Activated CD4-positive, alpha-beta T cell treated with anti-CD3 and anti-CD28 coated beads for 24 hours (primary cell): ENCODE measurements around the gene OR52K1.
"Not testable (repeated sequence)": the region's sequence is repeated elsewhere in the genome, so short reads cannot be mapped to it uniquely, and the experiment has no call there.

Experiments used
- DNase-seq, 2 donors: peaks; one replicate each; pipeline ENCODE4 v3.0.0-alpha.2; 2020; ENCODE audit warnings: low read depth in 2 of 2

OR52K1 gene

DNA sequence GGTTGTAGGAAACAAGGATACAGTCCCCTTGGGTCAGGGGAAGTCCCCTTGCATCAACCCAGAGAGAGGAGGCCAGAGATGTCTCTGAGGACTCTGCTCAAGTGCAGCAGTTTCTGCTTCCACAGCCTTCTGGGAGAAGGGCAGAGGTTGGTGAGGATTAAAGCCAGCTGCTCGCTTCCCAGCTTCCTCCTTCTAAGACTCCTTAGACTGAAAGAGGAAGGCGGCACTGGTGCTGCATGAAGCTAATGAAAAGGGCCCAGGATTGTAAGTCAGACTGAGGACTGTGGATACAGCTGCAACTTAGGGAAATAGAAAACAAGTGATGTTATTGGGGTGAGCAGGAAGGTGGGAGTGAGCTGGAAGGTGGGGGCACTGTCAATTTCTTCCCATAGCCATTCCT is at the start of gene OR52K1:
Gene OR52K1 (plus strand): TSS at position 202 of the 400 bp plus-strand sequence. CDS start 6,255 bp downstream, outside the sequence.
- no peak for DNase-seq

DNA sequence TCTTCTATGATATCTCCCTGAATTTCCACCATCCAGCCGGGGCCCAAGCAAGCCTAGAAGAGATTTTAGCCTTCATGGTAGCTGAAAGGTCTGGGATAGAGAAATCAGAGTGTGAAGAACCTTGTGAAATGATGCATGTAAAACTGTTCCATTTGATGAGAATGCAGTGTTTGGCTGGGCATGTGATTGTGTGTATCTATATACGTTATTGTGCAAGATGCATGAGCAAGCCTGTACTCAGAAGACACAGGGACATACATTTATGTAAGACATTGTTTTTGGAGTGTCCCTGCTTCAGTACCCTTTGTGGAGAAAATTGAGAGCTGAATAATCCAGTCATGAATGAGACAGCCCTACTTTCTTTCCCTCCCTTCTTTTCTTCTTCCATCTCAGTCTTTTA is 48.6 kb upstream of the OR52K1 start:
- no peak for DNase-seq

DNA sequence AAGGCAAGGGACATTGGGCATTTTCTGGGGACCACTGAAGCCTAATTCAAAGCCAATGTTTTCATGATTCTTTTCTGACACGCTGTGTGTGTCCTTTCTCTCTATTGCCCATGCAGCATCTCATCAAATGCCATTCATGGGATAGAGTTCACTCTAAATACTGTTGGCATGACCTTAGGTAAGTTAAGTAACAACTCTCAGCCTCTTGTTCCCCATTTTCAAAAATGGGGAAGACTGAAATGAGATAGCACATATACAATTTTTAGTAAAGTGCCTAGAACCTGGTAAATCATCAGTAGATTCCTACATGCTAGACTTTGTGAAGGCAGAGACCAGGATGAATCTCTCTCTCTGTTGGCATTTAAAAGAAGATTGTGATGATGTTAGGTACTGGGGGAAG is 46.0 kb upstream of the OR52K1 start:
- DNase-seq: no peak

- DNase-seq: no peak
Observed at GRCh38 chr11:4441515-4441914, 40.9 kb upstream of the OR52K1 start.

DNA sequence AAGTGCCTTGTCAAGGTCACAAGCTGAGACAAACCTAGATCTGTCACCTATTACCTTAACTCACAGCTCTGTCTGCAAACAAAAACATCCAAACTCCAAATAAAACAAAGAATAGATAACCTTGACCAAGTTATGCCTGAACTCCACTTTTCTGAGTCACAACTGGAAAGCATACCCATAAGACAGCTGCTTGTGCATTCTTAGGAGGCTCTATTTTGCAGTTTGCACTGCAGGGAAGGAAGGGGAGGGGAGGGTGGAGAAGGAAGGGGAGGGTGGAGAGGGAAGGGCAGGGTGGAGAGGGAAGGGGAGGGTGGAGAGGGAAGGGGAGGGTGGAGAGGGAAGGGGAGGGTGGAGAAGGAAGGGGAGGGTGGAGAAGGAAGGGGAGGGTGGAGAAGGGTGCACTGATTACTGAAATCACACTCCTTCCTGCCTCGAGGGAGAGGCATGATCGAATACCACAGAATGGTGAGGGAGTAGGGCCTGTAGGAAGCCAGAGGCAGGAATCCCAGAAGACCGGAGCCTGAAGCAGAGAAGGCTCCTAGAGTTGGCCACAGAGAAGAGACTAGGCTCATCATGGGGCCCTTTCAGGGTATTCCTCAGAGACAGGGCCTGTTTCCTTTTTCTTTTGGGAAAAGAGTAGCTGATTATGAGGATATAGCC is 39.1 kb upstream of the OR52K1 start:
- no peak for DNase-seq

GRCh38 chr11:4448995-4449394 is 33.5 kb upstream of the OR52K1 start, which contains the start of gene OR52K2:
TSS of gene OR52K2 (plus strand) at chr11:4449295. CDS start at chr11:4449340, 45 bp downstream.
- DNase-seq: no peak

DNA sequence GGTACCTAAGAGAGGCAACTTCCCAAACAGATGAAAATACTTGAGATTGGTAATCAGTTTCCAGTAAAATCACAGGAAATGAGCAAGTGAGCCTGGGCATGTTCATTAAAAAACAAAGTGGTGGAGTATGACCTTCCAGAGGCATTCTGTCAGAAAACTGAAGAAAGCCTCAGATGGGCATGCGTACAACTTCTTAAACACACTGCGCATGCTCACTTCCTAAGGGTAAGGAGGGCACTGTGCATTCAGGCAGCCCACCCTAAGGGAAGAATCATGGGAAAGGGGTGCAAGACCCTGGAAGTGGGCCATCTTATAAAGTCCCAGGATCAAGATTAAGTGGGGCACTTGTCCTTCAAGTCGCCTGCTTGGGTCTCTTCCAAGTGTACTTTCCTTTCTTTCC is 29.3 kb upstream of the OR52K1 start:
- no peak for DNase-seq

DNA sequence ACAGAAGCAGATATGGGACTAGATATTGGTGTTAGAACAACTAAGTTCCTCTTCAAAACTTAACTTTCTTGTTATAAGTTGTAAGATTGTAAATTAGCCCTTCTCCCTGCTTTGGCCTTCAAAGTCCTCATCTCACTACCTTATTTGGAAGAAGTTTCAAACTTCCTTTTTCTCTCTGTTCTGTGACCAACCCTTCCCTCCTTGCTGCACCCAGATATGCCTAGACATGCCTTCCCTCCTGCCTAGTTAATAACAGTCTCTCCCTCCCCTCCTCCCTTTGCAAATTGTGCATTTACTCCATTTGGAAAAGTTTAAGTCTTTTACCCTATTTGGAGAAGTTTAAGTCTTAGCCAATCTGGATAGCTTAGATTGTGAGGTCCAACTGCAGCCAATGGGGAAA is 28.4 kb upstream of the OR52K1 start:
- DNase-seq: no peak

- DNase-seq: no peak
Observed at GRCh38 chr11:4455419-4455818, 27.0 kb upstream of the OR52K1 start.

DNA sequence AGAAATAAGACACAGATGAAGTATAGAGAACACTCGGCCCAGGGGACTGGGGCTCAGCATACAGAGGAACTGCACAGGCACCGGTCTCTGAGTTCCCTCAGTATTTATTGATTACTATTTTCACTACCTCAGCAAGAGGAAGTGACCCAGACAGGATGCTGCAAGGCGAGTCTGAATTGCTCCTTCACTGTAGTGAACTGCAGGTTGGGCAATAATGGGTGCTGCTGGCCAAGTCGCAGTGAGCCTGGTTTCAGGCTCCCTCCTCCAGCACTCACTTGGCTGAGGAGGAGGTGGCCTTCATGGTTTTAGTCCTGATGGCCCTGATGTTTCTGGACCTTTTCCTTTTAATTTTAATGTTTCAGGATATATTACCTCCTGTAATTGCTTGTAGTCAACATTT is 22.9 kb upstream of the OR52K1 start:
- DNase-seq: no peak

DNA sequence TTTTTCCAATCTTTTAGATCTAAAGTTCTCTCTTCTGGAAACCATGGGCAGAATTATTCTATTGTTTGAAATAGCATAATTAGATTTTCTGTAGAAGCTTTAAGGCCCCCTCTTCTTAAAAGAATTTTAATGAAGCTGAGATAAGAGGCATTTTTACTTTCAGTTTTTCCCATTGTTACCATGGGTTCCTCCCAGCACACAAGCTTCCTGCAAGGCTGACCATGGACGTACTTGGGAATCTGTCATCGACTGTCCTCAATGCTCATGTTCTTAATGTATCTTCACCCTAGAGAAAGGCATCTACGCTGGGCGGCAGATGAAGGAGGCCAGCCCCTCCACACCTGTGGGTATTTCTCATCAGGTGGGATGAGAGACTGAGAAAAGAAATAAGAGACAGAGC is 22.3 kb upstream of the OR52K1 start:
- no peak for DNase-seq

GRCh38 chr11:4464216-4465159 is 18.0 kb upstream of the OR52K1 start:
- no peak for DNase-seq

- DNase-seq: no peak
Observed at GRCh38 chr11:4465407-4465806, 17.0 kb upstream of the OR52K1 start.

DNA sequence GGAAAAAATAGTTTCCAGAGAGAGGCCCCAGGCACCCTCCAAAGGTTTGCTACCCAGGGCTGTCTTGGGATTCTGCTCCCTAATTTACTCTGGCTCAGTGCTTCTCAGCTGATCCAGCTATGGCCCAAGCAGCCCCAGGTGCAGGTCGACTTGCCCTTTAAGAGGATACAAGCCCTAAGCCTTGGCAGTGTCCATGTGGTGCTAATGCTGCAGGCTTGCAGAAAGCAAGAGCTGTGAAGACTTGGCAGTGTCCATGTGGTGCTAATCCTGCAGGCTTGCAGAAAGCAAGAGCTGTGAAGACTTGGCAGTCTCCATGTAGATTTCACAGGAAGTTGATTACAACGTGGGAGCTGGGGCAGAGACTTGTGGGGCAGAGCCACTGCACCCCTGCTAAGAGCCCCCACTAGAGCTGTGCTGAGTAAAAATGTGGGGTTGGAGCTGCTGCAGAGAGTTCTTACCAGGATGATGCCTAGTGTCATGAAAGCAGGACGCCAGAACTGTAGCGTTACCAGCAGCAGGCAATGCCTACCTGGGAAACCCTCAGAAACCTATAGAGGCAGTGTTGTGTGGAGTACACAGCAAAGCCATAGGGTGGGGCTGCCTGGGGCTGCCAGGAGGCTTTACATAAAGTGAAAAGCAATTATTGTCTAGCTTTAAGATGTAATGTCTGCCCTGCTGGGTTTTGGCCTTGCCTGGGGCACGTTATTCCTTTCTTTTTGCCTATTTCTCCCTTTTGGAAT is 16.1 kb upstream of the OR52K1 start:
- DNase-seq: no peak

DNA sequence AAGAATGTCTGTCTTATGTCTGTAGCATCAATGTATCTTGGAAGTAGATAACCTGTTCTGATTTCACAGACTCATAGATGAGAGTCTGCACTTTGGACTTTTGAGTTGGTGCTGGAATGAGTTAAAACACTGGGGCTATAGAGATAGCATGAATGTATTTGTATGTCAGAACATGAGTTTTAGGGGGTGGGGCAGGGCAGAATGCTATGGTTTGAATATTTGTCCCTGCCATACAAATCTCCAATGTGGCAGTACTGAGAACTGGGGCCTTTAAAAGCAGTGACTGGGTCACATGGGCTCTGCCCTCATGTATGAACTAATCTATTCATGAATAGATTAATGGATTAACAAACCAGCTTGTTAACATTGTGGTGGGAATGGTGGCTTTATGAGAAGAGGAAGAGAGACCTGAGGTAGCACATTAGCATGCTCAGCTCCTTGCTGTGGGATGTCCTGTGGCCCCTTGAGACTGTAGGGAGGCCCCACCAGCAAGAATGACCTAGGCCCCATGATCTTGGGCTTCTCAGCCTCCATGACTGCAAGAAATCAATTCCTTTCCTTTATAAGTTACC is 15.5 kb upstream of the OR52K1 start:
- no peak for DNase-seq

DNA sequence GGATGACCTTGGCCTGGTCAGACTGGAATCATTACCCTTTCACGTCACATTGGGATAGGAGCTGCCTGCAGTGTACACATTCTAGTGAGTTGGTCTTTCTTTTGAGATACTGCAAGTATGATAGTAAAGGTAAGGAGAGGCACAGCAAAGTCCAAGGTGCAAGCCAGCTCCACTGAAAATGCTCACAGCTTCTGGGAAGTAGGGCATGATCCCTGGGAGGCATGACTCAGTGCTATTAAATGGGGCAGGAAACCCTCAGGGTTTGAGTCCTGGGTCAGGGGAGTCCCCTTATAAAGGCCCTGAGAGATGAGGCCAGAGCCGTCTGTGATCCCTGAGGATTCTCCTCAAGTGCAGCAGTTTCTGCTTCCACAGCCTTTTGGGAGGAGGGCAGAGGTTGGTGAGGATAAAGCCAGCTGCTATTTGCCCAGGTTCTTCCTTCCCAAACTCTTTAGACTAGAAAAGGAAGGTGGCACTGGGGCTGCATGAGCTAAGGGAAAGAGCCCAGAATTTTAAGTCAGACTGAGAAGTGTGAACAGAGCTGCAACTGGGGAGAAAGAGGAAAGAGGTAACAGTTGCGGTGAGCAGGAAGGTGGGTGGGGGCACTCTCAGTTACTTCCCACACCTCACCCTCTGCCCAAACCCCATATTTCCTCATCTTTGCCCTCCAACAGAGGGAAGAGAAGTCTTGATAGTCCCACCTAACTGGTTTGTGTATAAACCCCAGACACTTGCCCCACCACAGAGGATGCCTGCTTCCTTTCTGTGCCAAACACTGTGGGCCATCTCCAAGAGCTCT is 14.4 kb upstream of the OR52K1 start:
- no peak for DNase-seq

- no peak for DNase-seq
Observed at GRCh38 chr11:4479644-4480043, 2.8 kb upstream of the OR52K1 start.

GRCh38 chr11:4480577-4481239 is 1.7 kb upstream of the OR52K1 start:
- DNase-seq: no peak

DNA sequence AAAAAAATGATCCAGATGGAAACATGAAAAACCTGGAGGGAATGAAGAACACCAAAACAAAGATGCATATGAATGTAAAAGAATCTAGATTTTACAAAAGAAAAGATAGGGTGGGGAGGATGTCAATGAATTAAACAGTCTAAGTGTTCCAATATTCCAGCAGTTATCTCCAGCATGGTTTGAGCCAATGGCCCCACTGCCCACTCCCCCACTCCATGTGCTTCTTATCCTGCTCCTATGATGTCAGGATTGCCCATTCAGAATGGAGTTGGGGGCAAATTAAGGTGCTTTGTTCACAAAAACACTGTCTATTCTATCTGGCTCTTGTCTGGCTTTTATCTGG is 1.2 kb upstream of the OR52K1 start:
- DNase-seq: no peak

- DNase-seq: no peak
Observed at GRCh38 chr11:4484310-4484709, 1.9 kb downstream of the OR52K1 start.

DNA sequence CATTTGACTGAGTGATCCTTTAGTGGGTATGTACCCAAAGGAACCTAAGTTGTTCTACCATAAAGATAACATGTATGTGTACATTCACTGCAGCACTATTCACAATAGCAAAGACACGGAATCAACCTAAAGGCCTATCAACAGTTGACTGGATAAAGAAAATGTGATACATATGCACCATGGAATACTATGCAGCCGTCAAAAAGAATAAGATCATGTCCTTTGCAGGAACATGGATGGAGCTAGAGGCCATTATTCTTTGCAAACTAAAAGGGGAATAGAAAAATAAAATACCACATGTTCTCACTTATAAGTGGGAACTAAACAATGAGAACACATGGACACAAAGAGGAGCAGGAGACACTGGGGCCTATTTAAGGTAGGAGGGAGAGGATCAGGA is 9.0 kb downstream of the OR52K1 start:
- DNase-seq: not testable (repeated sequence)
